Hematopoietic multipotent progenitor cell treated with erythropoietin and hydrocortisone succinate and interleukin-3 and kit ligand, for 15 days (in vitro differentiated cells): ENCODE measurements around the gene VIPR1.
"Not testable (repeated sequence)": the region's sequence is repeated elsewhere in the genome, so short reads cannot be mapped to it uniquely, and the experiment has no call there.

Source experiments
- DNase-seq: peaks from one replicate; pipeline ENCODE4 v3.0.0-alpha.2; 2015; ENCODE audit warnings: low spot score

The VIPR1 gene

GRCh38 chr3:42578054-42578453, 75.6 kb downstream of the VIPR1 start:
- DNase-seq, result no peak

- DNase-seq, result not testable (repeated sequence)
Observed at GRCh38 chr3:42579346-42579745, 76.9 kb downstream of the VIPR1 start.

- no peak for DNase-seq
Observed at GRCh38 chr3:42581400-42581708, 78.9 kb downstream of the VIPR1 start.

DNA sequence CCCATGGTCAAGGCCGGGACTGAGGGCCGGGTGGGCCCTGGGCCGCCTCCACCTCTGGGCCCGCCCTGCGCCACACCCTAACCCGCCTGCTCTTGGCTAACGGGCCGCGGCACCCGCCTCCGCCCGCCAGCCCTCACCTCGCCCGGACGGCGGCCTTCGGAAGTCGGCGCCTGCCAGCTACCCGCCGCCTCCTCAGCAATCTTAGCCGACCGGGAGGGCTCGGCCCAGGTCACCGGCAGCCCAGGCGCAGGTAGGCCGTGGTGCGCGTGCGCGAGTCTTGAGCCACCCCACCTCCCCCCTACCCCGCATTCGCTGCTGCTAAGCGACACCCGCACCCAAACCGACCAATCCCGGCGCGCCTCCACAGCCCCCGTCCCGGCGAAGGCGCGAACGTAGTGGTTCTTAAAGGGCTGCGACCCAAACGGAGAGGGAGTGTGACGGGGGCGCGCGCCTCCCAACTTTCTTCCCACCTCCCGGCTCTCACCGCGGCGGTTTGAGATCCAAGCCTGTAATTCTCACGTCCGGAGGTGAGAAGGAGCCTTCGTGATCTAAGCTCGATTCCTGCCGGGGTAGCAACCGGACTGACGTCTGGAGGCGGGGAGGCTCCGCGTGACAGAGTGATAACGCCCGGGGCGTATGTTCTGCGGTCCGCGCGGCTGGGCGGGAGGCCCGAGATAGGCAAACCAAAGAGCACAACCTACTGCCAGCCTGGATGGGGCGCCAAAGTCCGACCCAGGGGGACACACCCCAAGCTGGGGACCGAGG, 79.4 kb downstream of the VIPR1 start, which contains the start of gene SEC22C:
Gene SEC22C, minus strand, starts transcription at position 259 of the 765 bp plus-strand sequence. CDS start 12,921 bp downstream, outside the sequence.
- DNase-seq, result peak; percentile 96

- no peak for DNase-seq
Observed at GRCh38 chr3:42582474-42583070, 80.1 kb downstream of the VIPR1 start.
